G401.6 (cell line): ENCODE measurements around the gene CTSO.
"Not testable (repeated sequence)": the region's sequence is repeated elsewhere in the genome, so short reads cannot be mapped to it uniquely, and the experiment has no call there.

Experiments used
- FAIRE-seq: peaks from 2 replicates; lab custom pipeline; 2012; peaks lifted over from hg19 to GRCh38; lab: Jason Lieb, UNC

The CTSO gene

DNA sequence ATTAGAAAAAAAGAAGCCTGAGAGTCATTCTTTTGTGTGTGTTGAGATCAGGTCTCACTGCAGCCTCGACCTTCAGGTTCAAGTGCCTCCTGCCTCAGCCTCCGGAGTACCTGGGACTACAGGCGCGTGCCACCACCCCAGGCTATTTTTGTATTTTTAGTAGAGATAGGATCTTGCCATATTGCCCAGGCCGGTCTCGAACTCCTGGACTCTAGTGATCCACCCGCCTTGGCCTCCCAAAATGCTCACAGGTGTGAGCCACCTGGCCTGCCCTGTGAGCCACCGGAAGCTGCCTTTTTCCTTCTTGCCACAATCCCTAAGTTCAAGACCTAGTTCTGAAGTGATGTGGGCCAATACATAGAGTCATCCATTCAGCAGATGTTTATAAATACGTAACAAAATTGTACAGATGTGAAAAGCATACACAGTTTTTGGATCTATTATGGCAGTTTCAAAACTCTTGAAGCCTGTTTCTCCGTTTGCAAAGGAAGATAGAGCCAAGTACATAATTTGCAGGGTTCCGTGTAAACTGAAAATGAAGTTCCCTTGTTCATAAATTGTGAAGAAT is 536 bp upstream of the CTSO start:
- no peak for FAIRE-seq

DNA sequence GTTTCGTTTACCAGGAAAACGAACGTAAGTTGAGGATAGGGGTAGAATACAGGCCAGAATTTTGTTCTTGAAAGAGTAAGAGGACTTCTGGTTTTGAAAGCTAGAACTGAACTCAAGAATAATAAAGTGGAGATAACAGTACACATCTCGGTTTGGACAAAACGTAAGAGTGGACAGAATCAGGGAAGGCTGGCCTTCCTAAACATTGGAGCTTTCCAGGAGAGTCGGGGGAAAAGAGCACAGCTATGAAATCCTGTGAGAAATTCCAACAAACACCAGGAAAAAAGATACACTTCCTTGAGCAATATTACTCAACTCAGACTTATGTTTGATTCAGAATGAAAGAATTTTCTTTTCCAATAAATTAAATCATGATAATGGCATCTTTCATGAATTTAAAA is 1.2 kb downstream of the CTSO start:
- FAIRE-seq: no peak

GRCh38 chr4:155950461-155950860 is 3.2 kb downstream of the CTSO start:
- FAIRE-seq: no peak

DNA sequence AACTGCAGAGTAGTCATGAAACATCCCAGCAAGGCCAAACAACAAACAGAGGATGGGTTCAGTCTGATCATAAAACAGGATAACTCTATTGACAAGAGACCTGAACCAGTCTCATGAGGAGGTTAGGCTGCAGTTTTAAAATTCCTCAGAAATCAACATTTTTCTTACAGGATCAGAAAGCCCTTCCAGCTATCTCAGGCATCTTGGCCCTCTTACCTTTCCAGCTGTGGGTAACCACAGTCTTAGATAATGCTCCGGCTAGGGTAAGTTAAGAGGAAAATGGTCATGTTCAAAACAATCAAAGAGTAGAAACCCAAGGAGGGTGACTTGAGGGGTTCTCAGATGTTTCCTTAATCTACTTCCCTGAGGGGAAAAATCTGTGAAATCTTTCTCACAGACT is 5.1 kb downstream of the CTSO start:
- FAIRE-seq: no peak

GRCh38 chr4:155946486-155946885 is 7.2 kb downstream of the CTSO start:
- no peak for FAIRE-seq

DNA sequence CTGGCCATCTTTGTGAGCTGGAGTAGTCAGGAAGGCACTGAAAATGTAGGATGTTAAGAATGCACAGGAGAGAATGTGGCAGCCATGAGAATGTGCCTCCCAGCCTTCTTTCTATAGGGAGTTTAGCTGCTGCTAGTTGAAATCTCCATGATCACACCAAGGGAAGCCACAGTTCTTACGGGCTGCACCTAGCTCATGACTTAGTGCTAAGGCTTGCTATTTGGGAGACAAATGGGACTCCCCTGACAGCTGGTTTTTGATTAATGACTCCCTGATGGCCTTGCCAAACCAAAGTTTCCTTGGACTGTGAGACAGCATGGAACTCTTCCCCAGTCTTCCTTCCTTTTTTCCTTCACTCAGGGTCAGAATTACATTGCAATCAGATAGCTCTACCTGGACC is 9.2 kb downstream of the CTSO start:
- FAIRE-seq: no peak

- no peak for FAIRE-seq
Observed at GRCh38 chr4:155943605-155944291, 9.9 kb downstream of the CTSO start.

GRCh38 chr4:155941820-155942219 is 11.8 kb downstream of the CTSO start:
- no peak for FAIRE-seq

GRCh38 chr4:155941085-155941790 is 12.4 kb downstream of the CTSO start:
- FAIRE-seq: no peak

- FAIRE-seq: no peak
Observed at GRCh38 chr4:155935389-155935986, 18.2 kb downstream of the CTSO start.

- FAIRE-seq: not testable (repeated sequence)
Observed at GRCh38 chr4:155934634-155935033, 19.0 kb downstream of the CTSO start.

DNA sequence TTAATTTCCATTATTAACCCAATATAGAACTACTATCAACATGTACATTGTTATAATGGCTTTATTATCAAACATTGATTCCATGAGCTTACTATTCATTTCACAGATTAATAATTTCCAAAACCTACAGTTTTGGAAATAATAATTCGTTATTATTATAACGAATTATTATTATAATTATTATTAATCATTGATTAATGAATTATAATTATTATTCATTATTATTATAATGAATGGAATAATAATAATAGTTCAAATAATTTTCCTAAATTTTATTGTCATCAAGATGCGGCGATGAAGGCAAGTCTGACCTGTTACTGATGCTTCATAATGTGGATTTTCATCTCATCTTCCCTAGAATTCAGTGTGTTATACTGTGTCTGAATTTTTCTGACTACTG is 22.0 kb downstream of the CTSO start:
- FAIRE-seq: no peak

DNA sequence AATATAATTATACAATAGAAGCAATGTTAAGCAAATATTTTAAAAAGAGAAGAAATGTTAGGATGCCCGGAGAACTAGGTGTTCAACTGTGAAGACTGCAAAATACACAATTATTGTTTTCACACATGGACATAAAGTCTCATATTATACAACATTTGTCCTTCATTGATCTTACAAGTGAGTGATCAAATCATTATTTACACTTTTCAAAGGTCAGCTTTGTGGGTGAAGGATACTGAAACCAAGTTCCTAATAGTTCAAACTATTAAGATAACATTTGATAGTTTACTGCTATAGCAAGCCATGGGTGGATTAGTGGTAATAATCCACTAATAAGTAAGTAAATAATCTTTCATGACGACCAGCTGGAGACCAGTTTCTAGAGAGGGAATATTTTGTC is 23.3 kb downstream of the CTSO start:
- no peak for FAIRE-seq

GRCh38 chr4:155929833-155930232 is 23.8 kb downstream of the CTSO start:
- FAIRE-seq: no peak

GRCh38 chr4:155924637-155925036 is 29.0 kb downstream of the CTSO start:
- FAIRE-seq: no peak

DNA sequence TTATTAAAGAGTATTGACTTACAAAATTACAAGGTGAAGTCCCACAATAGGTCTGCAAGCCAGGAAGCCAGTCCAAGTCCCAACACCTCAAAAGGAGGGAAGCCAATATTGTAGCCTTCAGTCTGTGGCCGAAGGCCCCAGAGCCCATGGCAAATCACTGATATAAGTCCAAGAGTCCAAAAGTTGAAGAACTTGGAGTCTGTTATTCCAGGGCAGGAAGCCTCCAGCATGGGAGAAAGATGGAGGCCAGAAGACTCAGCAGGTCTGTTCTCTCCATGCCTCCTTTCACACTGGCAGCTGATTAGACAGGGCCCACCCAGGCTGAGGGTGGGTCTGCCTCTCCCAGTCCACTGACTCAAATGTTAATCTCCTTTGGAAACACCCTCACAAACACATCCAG is 32.1 kb downstream of the CTSO start:
- FAIRE-seq: no peak

DNA sequence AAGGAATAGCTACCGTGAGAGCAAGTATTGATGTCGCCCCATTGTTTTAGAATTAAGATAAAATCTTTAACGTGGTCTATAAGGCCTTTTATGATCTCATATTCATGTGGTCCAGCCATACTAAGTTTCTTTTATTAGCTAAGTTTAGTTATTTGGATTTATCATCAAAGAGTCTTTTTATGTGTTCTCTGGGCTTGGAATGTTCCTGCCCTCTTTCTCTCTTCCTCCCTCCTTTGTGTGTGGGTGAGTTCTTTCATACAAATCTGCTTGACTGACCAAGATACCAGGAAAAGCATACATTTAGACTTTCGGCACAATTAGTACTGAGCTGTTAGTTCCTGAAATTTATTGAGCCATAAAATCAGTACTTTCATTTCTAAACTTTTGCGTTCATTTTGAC is 38.9 kb downstream of the CTSO start:
- FAIRE-seq: no peak

- no peak for FAIRE-seq
Observed at GRCh38 chr4:155911905-155912304, 41.8 kb downstream of the CTSO start.

DNA sequence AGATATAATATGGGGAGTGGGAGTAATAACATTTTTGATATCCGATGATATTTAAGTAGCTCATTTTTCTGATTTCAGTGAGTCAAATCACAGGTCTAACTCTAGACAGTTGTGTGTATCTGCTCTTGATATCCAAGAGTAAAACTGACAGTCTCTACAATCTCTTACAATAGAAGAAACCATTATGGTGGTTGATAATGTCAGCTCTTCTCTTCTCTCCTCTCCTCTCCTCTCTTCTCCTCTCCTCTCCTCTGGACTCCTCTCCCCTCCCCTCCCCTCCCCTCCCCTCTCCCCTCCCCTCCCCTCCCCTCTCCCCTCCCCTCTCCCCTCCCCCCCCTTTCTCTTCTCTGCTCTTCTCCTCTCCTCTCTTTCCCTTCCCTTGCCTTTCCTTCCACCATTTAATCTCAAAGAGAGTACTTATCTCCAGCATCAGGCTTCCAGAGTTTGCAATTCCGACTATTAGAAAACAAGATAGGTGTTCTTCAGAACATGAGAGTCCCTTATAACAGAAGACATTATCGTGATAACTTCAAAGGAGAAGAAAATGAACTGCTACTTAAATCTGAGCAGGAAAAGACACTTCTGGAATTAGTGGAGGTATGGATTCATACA is 43.9 kb downstream of the CTSO start:
- FAIRE-seq: no peak

DNA sequence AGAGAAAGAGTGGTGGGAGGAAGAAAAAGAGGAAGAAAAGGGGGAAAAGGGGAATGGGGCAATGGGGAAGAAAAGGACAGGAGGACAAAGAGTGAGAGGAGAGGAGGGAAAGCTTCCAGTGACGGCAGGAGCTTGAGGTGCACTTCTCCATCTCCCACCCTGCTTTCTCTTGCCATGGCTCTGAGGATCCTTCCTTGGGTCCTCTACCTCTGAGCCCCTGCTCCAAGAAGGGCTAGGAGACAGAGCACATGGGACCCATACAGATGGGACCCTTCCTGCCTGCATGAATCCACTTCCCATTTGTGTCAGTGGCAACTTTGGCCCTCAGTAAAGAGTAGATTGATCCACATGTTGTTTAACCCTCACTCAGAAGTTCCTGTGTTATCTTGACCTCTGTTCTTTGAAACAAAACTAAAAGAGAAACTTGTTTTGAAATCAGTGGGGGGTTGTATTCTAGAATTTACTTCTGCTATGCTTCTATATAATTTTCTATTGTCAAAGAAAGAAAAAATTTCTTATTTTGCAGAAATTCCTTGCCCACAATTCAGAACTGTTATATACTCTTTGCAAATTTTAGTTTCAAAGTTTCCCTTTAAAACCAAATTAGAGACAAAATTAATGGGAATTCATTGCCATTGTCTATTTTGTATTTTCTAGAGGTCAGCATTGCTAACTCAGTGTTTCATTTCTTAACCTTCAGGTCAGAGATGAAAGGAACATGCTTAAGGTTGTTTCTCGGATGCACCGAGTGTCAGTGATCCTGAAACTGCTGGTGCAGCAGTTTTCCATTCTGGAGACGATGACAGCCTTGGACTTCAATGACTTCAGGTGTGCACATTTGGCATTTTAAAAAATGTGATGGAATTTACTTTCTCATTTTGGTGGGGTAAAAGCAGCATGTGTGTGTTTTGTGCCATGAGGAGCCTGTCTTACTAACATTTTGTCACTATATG is 45.2 kb downstream of the CTSO start:
- no peak for FAIRE-seq

GRCh38 chr4:155907556-155907955 is 46.1 kb downstream of the CTSO start:
- no peak for FAIRE-seq
